Measurements from ENCODE around the gene GNPDA1. TPM values are rescaled to one million over a fixed set of nuclear protein-coding genes. Genes with fewer than 3 reads are reported as not detected.

Gene GNPDA1
- total and polyA plus RNA-seq, 10 of the 15 experiments (the other 5 are each of a cell fraction or from before 2014, with no cell fraction given) = 1.0 to 11.9 (median 3.9) TPM

GRCh38 chr5:142059304-142059940, 46.6 kb upstream of the GNPDA1 start:
- Histone ChIP-seq H3K27ac (ENCODE audit: control insufficient read depth, insufficient read depth) (no peak overlapping the region), H3K4me1 (ENCODE audit: control insufficient read depth, insufficient read depth, low read length) (no peaks in the 10 kb centered on the region), H3K36me3 (ENCODE audit: control insufficient read depth in 2 of 2, insufficient read depth in 2 of 2, low read length in 1 of 2) (no peaks in the 10 kb centered on the region), H3K9ac (ENCODE audit: control insufficient read depth, insufficient read depth, low read length) (no peak overlapping the region), H3K4me3 (no peak overlapping the region), H3K4me2 (ENCODE audit: control insufficient read depth, insufficient read depth) (no peak overlapping the region), H3K79me2 (ENCODE audit: control insufficient read depth, insufficient read depth, low read length) (no peaks in the 10 kb centered on the region), H4K20me1 (ENCODE audit: control insufficient read depth, insufficient read depth) (no peaks in the 10 kb centered on the region), H2AFZ (ENCODE audit: control insufficient read depth, low read depth, low read length) (no peak overlapping the region), H3K9me3 (replicated peaks; ENCODE audit: control insufficient read depth, insufficient read depth, low read length) (no peaks in the 10 kb centered on the region), H3K27me3 (replicated peaks in 1 of 2; ENCODE audit: control insufficient read depth in 2 of 2, insufficient read depth in 2 of 2, low read length in 1 of 2) (no peaks in the 10 kb centered on the region; a peak in 1 of 4 replicates)
- intact Hi-C loops (cut with micrococcal nuclease; ENCODE audit: unreplicated experiment) = no loop called here
- no peak for DNase-seq (ENCODE audit: low read depth, low spot score)
- no peak for FAIRE-seq
- ChIA-PET CTCF (no interaction called here), RAD21 (ENCODE audit: unreplicated experiment) (no interaction called here), POLR2A (no interaction called here), SMC1A (ENCODE audit: uncharacterized antibody, unreplicated experiment) (no interaction called here)
- BruUV-seq (replicated peaks) = no TSS peak
- TF ChIP-seq IRF3 (IDR thresholded peaks at IDR 0.05) (no peak), KDM1A (IDR thresholded peaks at IDR 0.05; ENCODE audit: borderline replicate concordance) (no peak), DPF2 (IDR thresholded peaks at IDR 0.05) (no peak), PRDM15 (CRISPR knock-in tag; IDR thresholded peaks at IDR 0.05) (no peak), E2F4 (IDR thresholded peaks at IDR 0.05; ENCODE audit: low read depth, low read length) (no peak), NFYA (IDR thresholded peaks at IDR 0.05; ENCODE audit: borderline replicate concordance, low read depth, low read length) (no peak), IRF5 (IDR thresholded peaks at IDR 0.05; ENCODE audit: borderline replicate concordance) (no peak), RB1 (IDR thresholded peaks at IDR 0.05; ENCODE audit: borderline replicate concordance) (no peak), SIN3A (IDR thresholded peaks at IDR 0.05; ENCODE audit: low read depth, low read length) (no peak)
- no peak for ATAC-seq
- in situ Hi-C loops (cut with MboI) = no loop called here
- WGBS (ENCODE audit: insufficient coverage, insufficient replicate concordance, low lambda C conversion rate, missing lambda C conversion rate) = 8% methylated on average over 1 of the region's 1 CpG

All from GM12878 (cell line).